ENCODE data around the gene GDI1.

- no peak for TF ChIP-seq POLR2A (IDR thresholded peaks at IDR 0.05)
- no peak for TF ChIP-seq EP300 (IDR thresholded peaks at IDR 0.05)
Observed at GRCh38 chrX:154448484-154448883, 11.5 kb downstream of the GDI1 start.
